GM12878 (cell line): ENCODE data around the gene CORO2B. TPM values are rescaled to one million over a fixed set of nuclear protein-coding genes. Genes with fewer than 3 reads are reported as not detected.
"Not testable (repeated sequence)": the region's sequence is repeated elsewhere in the genome, so short reads cannot be mapped to it uniquely, and the experiment has no call there.

Experiments used
- ATAC-seq: fragments of 200-7000 bp; cut with Tn5 transposase; 3 replicates; pipeline ENCODE4 v1.9.1; 2020; ENCODE audit warnings: mild to moderate bottlenecking, moderate library complexity
- BruUV-seq: library from RNA; stranded (reverse); fragments of 400-500 nt; replicated peaks from 2 replicates; lab custom pipeline; 2021; lab: Mats Ljungman, UMichigan
- CTCF ChIA-PET: fragments of 300-600 bp; sonication (Branson Sonifier 250); formaldehyde crosslinking; extraction: SDS; loops from one replicate; lab custom pipeline; 2021; ENCODE audit warnings: inconsistent platforms; lab: Yijun Ruan, JAX
- POLR2A ChIA-PET: fragments of 350-600 bp; formaldehyde crosslinking; extraction: SDS; loops from one replicate; lab custom pipeline; 2021; ENCODE audit warnings: inconsistent platforms; lab: Charles Lee
- RAD21 ChIA-PET: fragments of 300-600 bp; sonication (Branson Sonifier 250); formaldehyde crosslinking; loops from one replicate; lab custom pipeline; 2023; ENCODE audit warnings: antibody characterized with exemption; ENCODE audit not compliant: unreplicated experiment; lab: Charles Lee
- SMC1A ChIA-PET: fragments of 300-600 bp; sonication (Branson Sonifier 250); formaldehyde crosslinking; loops from one replicate; lab custom pipeline; 2023; ENCODE audit not compliant: unreplicated experiment, uncharacterized antibody; lab: Charles Lee
- DNase-seq: peaks from one replicate; pipeline ENCODE4 v3.0.0-alpha.2; 2011; ENCODE audit warnings: low read depth, low spot score
- FAIRE-seq: peaks from 3 replicates; lab custom pipeline; 2011; peaks lifted over from hg19 to GRCh38; lab: Jason Lieb, UNC
- H2AFZ ChIP-seq: 2 replicates; pipeline ENCODE4 v1.6.0; 2011; ENCODE audit warnings: low read depth, low read length, control low read depth; ENCODE audit not compliant: control insufficient read depth
- H3K27ac ChIP-seq: 2 replicates; pipeline ENCODE4 v1.5.1; 2011; ENCODE audit warnings: control low read depth; ENCODE audit not compliant: control insufficient read depth, insufficient read depth
- H3K27me3 ChIP-seq, 2 experiments: replicated peaks in 1 of 2; 2 replicates each; pipeline versions ENCODE4 v1.6.0 to v1.6.1; 2011; ENCODE audit warnings: low read length in 1 of 2; ENCODE audit not compliant: control insufficient read depth in 2 of 2, insufficient read depth in 2 of 2
- H3K36me3 ChIP-seq, 2 experiments: 2 replicates each; pipeline ENCODE4 v1.5.1; 2011; ENCODE audit warnings: low read length in 1 of 2; ENCODE audit not compliant: control insufficient read depth in 2 of 2, insufficient read depth in 2 of 2
- H3K4me1 ChIP-seq: 2 replicates; pipeline ENCODE4 v1.6.1; 2011; ENCODE audit warnings: mild to moderate bottlenecking, low read length, moderate library complexity, mixed read lengths; ENCODE audit not compliant: control insufficient read depth, insufficient read depth
- H3K4me2 ChIP-seq: 2 replicates; pipeline ENCODE4 v1.6.0; 2011; ENCODE audit warnings: control low read depth; ENCODE audit not compliant: control insufficient read depth, insufficient read depth
- H3K4me3 ChIP-seq: fragments of 200-600 bp; sonication (generic); 2 replicates; pipeline ENCODE4 v1.5.1; 2016
- H3K79me2 ChIP-seq: 2 replicates; pipeline ENCODE4 v1.6.0; 2011; ENCODE audit warnings: low read length; ENCODE audit not compliant: control insufficient read depth, insufficient read depth
- H3K9ac ChIP-seq: 2 replicates; pipeline ENCODE4 v1.8.0; 2011; ENCODE audit warnings: low read length, control low read depth, mixed read lengths; ENCODE audit not compliant: control insufficient read depth, insufficient read depth
- H3K9me3 ChIP-seq: replicated peaks from 3 replicates; pipeline ENCODE4 v1.5.1; 2011; ENCODE audit warnings: mild to moderate bottlenecking, low read length; ENCODE audit not compliant: control insufficient read depth, insufficient read depth
- H4K20me1 ChIP-seq: 2 replicates; pipeline ENCODE4 v1.6.0; 2011; ENCODE audit not compliant: control insufficient read depth, insufficient read depth
- NFYB ChIP-seq: IDR thresholded peaks from 2 replicates; pipeline ENCODE4 v1.6.1; 2011; ENCODE audit warnings: low read depth, mild to moderate bottlenecking, low read length, improper control_type of control experiment, moderate library complexity; ENCODE audit not compliant: insufficient read depth
- PAX8 ChIP-seq: fragments of 450-650 bp; IDR thresholded peaks from 2 replicates; pipeline ENCODE4 v1.6.1; 2017; ENCODE audit warnings: mild to moderate bottlenecking, moderate library complexity
- POLR2AphosphoS2 ChIP-seq: IDR thresholded peaks from 2 replicates; pipeline ENCODE4 v1.6.1; 2011; ENCODE audit warnings: low read depth, mild to moderate bottlenecking, low read length, improper control_type of control experiment, moderate library complexity
- RFX5 ChIP-seq: IDR thresholded peaks from 2 replicates; pipeline ENCODE4 v1.6.1; 2011; ENCODE audit warnings: low read depth, low read length, improper control_type of control experiment
- ZBED1 ChIP-seq: IDR thresholded peaks from 2 replicates; pipeline ENCODE4 v1.6.1; 2016; ENCODE audit warnings: borderline replicate concordance
- WGBS: methylation state at CpG from one replicate; pipeline ENCODE4 v1.1.6; 2016; ENCODE audit warnings: low lambda C conversion rate; ENCODE audit not compliant: insufficient replicate concordance, insufficient coverage; ENCODE audit errors: missing lambda C conversion rate; 5-methylcytosine and 5-hydroxymethylcytosine counted together
- in situ Hi-C: fragments of 300-500 bp; cut with MboI; formaldehyde crosslinking; loops from 9 replicates; pipeline ENCODE4 v1.14.3; 2018; ENCODE audit warnings: mixed read lengths
- intact Hi-C: fragments of 100-400 bp; cut with micrococcal nuclease; formaldehyde crosslinking; loops from one replicate; pipeline ENCODE4 v1.14.2; 2022; ENCODE audit not compliant: unreplicated experiment
- polyA plus RNA-seq, 11 experiments: library from polyadenylated mRNA; depleted of rRNA in 4 of 11; unstranded in 6 of 11; stranded (reverse) in 5 of 11; fragments of >200 nt; fragmentation: Nextera tagmentation in 4 of 11; fragmentation: Illumina TruSeq in 1 of 11; extraction: Ambion mirVana in 4 of 11; extraction: Trizol in 1 of 11; gene quantifications; 1 replicate in 1 of 11; 2 replicates in 10 of 11; pipeline versions ENCODE4 v1.2.1 to v1.2.3, GENCODE V29; 2011 to 2016; ENCODE audit warnings: inconsistent platforms in 2 of 11, missing spikeins in 2 of 11, low read depth in 1 of 11
- total RNA-seq, 4 experiments: library from RNA; depleted of rRNA in 3 of 4; stranded (reverse); fragments of >200 nt in 3 of 4; fragmentation: Illumina TruSeq in 1 of 4; extraction: Trizol in 1 of 4; gene quantifications; 2 replicates each; pipeline versions ENCODE4 v1.2.1 to v1.2.3, GENCODE V29; 2013 to 2021
- TF ChIP-seq, protein P1 (sequence below): fragments of 450-650 bp; IDR thresholded peaks from 2 replicates; pipeline ENCODE4 v1.6.1; 2018; ENCODE audit warnings: mild to moderate bottlenecking, low read depth, moderate library complexity; ENCODE audit not compliant: partially characterized antibody

CORO2B gene
- total and polyA plus RNA-seq, 10 of the 15 experiments (the other 5 are each of a cell fraction or from before 2014, with no cell fraction given) = 0.05 to 0.73 (median 0.13) TPM; not detected in 4

GRCh38 chr15:68759982-68760579 is 181.3 kb downstream of the CORO2B start:
- intact Hi-C loops, H3K4me3 ChIP-seq, H3K79me2 ChIP-seq, in situ Hi-C loops, SMC1A ChIA-PET, H3K4me2 ChIP-seq, H3K9me3 ChIP-seq, H2AFZ ChIP-seq, H4K20me1 ChIP-seq, H3K27ac ChIP-seq, ATAC-seq, H3K36me3 ChIP-seq, H3K4me1 ChIP-seq, CTCF ChIA-PET, RAD21 ChIA-PET, POLR2A ChIA-PET, H3K27me3 ChIP-seq, DNase-seq, FAIRE-seq, H3K9ac ChIP-seq, BruUV-seq: not testable (repeated sequence)
- 80% methylated on average over 1 of the region's 1 CpG for WGBS

DNA sequence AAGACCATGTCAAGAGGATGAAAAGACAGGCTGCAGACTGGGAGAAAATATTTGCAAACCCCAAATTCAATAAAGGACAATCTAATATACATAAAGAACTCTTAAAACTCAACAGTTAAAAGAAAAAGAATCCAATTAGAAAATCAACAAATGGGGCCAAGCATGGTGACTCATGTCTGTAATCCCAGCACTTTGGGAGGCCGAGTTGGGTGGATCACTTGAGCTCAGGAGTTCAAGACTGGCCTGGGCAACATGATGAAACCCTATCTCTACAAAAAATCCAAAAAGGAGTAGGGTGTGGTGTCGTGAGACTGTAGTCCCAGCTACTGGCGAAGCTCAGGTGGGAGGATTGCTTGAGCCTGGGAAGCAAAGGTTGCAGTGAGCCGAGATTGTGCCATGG is 184.3 kb downstream of the CORO2B start:
- intact Hi-C loops = no loop called here
- POLR2A ChIA-PET = interaction anchor here (0.7 kb wide), 1 partner anchor 1895 kb away, joined by 4 read pairs; no protein-coding TSS in a partner anchor
- no peaks in the 10 kb centered on the region for H4K20me1 ChIP-seq
- RAD21 ChIA-PET = interaction anchor here (2.6 kb wide), 1 partner anchor 66 kb away, joined by 6 read pairs; no protein-coding TSS in a partner anchor
- no peak overlapping the region for H3K27ac ChIP-seq
- TF ChIP-seq PAX8 = no peak
- no peak for TF ChIP-seq NFYB
- no peak for TF ChIP-seq POLR2AphosphoS2
- TF ChIP-seq, protein P1, sequence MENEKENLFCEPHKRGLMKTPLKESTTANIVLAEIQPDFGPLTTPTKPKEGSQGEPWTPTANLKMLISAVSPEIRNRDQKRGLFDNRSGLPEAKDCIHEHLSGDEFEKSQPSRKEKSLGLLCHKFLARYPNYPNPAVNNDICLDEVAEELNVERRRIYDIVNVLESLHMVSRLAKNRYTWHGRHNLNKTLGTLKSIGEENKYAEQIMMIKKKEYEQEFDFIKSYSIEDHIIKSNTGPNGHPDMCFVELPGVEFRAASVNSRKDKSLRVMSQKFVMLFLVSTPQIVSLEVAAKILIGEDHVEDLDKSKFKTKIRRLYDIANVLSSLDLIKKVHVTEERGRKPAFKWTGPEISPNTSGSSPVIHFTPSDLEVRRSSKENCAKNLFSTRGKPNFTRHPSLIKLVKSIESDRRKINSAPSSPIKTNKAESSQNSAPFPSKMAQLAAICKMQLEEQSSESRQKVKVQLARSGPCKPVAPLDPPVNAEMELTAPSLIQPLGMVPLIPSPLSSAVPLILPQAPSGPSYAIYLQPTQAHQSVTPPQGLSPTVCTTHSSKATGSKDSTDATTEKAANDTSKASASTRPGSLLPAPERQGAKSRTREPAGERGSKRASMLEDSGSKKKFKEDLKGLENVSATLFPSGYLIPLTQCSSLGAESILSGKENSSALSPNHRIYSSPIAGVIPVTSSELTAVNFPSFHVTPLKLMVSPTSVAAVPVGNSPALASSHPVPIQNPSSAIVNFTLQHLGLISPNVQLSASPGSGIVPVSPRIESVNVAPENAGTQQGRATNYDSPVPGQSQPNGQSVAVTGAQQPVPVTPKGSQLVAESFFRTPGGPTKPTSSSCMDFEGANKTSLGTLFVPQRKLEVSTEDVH = no peak
- TF ChIP-seq RFX5 = no peak
- no peak for TF ChIP-seq ZBED1
- TF ChIP-seq, all 136 proteins: peak for 0
- Histone ChIP-seq H3K36me3 (no peaks in the 10 kb centered on the region), H3K4me3 (no peak overlapping the region), H3K9ac (no peak overlapping the region), H3K4me2 (no peak overlapping the region), H2AFZ (no peak overlapping the region), H3K4me1 (no peaks in the 10 kb centered on the region), H3K9me3 (no peaks in the 10 kb centered on the region), H3K79me2 (no peaks in the 10 kb centered on the region), H3K27me3 (0 out of 4 replicates have a peak, but pooled peaks cover 0 to 2% of the 10 kb centered on the region in 2 experiments)
- SMC1A ChIA-PET = interaction anchor here (1.0 kb wide), 1 partner anchor 10 kb away, joined by 4 read pairs; no protein-coding TSS in a partner anchor
- in situ Hi-C loops = no loop called here
- no peak for DNase-seq
- CTCF ChIA-PET = interaction anchor here (0.8 kb wide), 1 partner anchor 69 kb away, joined by 3 read pairs; no protein-coding TSS in a partner anchor
- BruUV-seq = no TSS peak
- no peak for ATAC-seq
- FAIRE-seq = no peak
- 27% methylated on average over 4 of the region's 4 CpGs for WGBS
